Measurements from ENCODE around the gene CBX3.

DNA sequence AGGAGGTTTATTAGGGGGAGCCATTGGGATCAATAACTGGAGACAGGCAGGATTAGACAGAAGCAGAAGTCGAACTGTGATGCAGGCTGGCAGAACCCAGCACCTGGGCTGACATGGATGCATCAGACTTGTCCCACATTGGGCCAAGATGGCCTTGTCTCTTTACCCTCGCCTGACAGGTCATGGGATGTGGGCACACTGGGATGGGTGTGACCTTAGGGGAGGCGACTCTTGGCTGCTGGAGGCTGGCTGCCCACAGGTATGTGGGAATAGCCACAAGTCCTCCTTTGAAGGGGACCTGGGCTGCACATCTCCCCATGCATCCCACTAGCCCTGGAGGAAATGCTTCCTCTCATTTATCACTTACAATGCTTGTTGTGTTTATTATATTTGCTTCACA lies 32.3 kb upstream of the CBX3 start:
- no peak for TF ChIP-seq POLR2A (IDR thresholded peaks at IDR 0.05; ENCODE audit: low read length)
- no peak for TF ChIP-seq GATA1 (IDR thresholded peaks at IDR 0.05; ENCODE audit: low read depth, low read length)

Measured in erythroblast (primary cell).